GM19455 (cell line): Measurements from ENCODE around the gene PLCH1.
A peak's percentile ranks its signal among the peaks of the same experiment; 100 is the strongest.

Experiments
- ATAC-seq: cut with Tn5 transposase; IDR thresholded peaks from one replicate; pipeline ENCODE4 v1.9.1; 2021; ENCODE audit not compliant: unreplicated experiment

PLCH1 gene

GRCh38 chr3:155701882-155702465, 42.9 kb downstream of the PLCH1 start:
- ATAC-seq, result peak; percentile 70

- ATAC-seq, result no peak
These were observed 47.3 kb downstream of the PLCH1 start for GRCh38 chr3:155697542-155697941.

GRCh38 chr3:155690921-155691320, 54.0 kb downstream of the PLCH1 start:
- no peak for ATAC-seq

GRCh38 chr3:155688481-155688880, 56.4 kb downstream of the PLCH1 start:
- no peak for ATAC-seq

GRCh38 chr3:155683344-155683720, 61.5 kb downstream of the PLCH1 start:
- ATAC-seq, result no peak

GRCh38 chr3:155682426-155683343, 62.2 kb downstream of the PLCH1 start:
- ATAC-seq, result no peak

GRCh38 chr3:155676252-155676981, 68.5 kb downstream of the PLCH1 start:
- no peak for ATAC-seq

- no peak for ATAC-seq
These were observed 69.8 kb downstream of the PLCH1 start for GRCh38 chr3:155675094-155675493.

- no peak for ATAC-seq
These were observed 71.5 kb downstream of the PLCH1 start for GRCh38 chr3:155673421-155673820.

- no peak for ATAC-seq
These were observed 74.5 kb downstream of the PLCH1 start for GRCh38 chr3:155670335-155670734.

- ATAC-seq, result no peak
These were observed 76.9 kb downstream of the PLCH1 start for GRCh38 chr3:155667988-155668387.

GRCh38 chr3:155664925-155665695, 79.8 kb downstream of the PLCH1 start:
- no peak for ATAC-seq

- ATAC-seq, result no peak
These were observed 81.2 kb downstream of the PLCH1 start for GRCh38 chr3:155663467-155664212.

- no peak for ATAC-seq
These were observed 83.1 kb downstream of the PLCH1 start for GRCh38 chr3:155661760-155662159.

- ATAC-seq, result no peak
These were observed 83.8 kb downstream of the PLCH1 start for GRCh38 chr3:155661042-155661441.

- ATAC-seq, result no peak
These were observed 86.1 kb downstream of the PLCH1 start for GRCh38 chr3:155658671-155659261.

GRCh38 chr3:155658006-155658405, 86.9 kb downstream of the PLCH1 start:
- ATAC-seq, result no peak

- no peak for ATAC-seq
These were observed 87.7 kb downstream of the PLCH1 start for GRCh38 chr3:155657161-155657560.

- no peak for ATAC-seq
These were observed 88.4 kb downstream of the PLCH1 start for GRCh38 chr3:155656466-155656865.
